ENCODE measurements around the gene ISY1.
A peak's percentile ranks its signal among the peaks of the same experiment; 100 is the strongest.
"Not testable (repeated sequence)": the region's sequence is repeated elsewhere in the genome, so short reads cannot be mapped to it uniquely, and the experiment has no call there.

Gene ISY1

DNA sequence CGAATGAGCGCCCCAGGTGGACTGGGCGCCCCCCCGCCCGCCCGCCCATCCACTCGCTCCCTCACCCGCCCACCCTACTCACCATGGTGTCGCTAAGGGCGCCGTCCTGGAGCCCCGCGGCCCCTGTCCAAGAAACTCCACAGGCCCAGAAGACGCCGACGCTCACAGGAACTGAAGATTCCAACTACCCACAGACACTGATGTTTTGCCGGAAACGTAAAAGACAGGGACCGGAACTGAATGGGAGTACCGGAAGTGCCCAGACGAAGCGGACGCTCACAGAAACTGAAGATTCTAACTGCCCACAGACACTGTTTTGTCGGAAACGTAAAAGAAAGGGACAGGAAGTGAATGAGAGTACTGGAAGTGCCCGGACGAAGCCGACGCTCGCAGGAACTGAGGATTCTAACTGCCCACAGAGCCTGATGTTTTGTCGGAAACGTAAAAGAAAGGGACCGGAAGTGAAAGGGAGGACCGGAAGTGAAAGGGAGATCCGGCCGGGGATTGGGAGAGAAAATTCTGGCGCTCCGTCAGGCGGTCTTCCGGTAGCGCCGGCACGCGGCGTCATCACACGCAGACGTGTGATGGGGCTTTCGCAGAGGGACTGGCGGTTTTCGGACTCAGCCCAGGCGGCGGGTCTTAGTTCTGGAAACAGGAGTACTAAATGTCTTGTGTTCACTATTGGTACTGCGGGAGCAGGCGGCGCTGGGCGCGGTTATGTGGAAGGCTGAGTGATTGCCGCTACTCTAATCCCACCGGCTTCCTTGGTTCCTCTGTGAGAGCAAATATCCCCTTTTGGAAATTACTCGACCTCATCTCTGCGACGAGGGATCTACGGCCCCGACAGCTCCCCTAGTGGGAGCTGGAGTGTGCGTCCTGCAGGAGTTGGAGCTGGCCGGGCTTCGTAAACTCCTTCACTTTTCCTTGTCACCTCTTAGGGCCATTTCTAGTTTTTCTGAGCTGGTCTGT is at the start of gene ISY1:
ISY1 (minus strand) TSS at position 173 of the 969 bp plus-strand sequence; CDS start at position 85, 88 bp downstream.
- DNase-seq: peak; percentile 95

DNA sequence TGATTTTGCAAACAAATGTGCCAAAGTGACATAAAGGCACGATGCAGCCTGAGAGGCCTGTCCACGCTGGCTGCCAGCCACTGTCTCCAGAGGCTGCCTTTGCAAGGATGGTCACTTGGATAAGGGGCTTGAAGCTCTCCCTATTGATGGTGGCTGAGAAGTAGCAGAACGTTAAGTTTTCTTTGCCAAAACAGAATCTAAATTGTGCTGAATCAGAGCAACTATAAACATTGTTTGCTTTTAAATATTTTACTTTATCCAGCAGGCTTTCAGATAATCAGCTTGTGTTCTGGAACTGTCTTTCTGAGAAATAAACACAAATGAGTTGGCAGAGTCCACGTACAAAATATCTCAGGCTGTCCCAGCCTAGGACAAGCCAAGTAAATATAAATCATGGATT is 46.6 kb upstream of the ISY1 start:
- DNase-seq: no peak

DNA sequence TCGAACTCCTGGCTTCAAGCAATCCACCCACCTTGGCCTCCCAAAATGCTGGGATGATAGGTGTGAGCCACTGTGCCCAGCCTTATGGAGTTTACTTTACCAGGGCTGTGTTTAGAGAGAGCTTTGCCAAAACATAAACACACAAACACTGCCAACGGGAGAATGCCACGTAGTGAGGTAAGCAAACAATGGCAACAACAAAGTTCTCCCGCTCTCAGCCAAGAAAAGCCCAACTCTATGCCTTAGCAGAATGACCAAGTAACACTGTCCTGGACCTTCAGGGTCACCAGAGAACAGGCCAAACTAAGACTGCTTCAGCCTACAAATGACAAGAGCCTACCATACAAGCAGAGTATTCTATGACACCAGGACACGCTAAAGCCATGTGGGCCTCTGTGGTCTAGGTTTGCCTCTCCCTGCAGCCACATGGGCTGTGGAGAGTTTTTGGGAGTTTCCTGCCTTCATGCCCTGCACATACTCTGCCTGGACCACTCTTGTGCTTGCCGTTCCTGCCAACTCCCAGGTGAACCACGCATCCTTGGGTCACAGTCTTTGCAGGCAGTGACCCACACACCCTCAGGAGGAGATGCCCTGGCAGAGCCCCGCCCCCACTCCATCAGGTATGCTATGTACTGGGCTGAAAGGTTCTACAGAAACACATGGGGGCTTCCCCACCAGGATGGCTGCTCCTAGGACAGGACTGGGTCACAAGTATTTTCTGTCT is 44.4 kb upstream of the ISY1 start:
- no peak for DNase-seq

DNA sequence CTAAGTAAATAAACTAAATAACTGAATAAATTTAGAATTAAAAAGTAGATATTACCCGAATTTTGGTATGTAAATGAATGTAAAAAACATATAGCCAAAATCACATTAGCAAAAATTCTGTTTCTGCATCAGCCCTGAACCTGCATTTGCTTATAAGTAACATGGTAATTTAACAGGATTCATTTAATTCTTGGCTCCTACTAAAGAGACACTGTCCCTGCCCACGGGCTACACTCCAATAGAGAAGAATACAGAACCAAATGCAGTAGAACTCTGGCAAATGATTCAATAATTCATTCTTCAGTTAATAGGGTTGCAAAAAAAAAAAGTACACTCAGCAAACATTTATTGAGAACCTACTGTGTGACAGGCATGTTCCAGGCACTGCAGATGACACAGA is 43.6 kb upstream of the ISY1 start:
- DNase-seq: no peak

DNA sequence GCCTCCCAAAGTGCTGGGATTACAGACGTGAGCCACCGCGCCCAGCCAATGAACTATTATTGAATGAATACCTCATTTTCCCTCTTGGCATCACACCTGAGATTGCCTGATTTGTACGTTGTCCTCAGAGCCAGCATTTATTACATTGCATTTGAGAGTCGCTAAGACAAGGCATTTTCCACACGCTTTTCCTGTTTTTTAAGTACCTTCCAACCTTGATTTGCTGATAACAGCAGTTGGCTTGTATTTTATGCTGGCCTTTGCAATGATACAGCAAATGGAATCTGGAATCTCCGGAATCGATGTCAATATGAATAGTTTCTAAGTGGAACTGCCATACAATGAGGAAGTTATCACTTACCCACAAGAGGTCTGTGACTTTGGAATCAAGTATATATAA is 38.5 kb upstream of the ISY1 start:
- no peak for DNase-seq

DNA sequence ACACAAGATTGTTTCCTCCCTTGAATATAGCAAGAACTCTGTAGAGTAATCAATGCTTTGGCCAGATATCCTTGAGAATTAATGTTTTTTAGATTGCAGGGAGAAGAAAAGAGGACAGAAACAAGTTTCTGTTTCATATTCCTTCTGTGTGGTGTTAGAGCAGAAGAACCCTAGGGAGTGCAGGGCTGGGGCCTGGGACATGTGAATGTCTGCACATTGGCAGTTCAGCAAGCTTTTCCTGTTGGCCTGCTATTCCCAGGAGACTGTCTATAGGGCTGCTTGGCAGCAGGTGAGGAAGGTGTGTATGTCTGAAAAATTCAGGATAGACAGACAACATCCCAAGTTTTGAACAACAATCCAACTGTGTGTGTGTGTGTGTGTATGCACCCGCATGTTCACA is 36.5 kb upstream of the ISY1 start:
- no peak for DNase-seq

DNA sequence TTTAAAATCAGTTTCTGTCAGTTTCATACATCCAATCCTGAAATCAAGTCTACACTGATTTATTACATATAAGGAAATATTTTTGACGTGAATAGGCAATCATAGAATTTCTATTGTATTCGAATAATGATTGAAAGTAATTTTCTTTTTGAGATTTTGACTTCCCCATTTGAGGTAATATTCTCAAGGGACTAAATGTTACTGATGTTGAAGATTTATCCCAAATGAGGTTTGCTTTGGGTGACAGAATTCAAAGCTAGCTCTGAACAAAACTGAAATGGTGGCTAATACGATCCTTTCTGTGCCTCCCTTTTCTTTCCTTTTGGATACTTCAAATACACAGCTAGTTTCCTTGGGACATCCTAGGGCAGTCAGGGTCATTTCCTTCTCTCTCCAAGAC is 35.7 kb upstream of the ISY1 start:
- no peak for DNase-seq

DNA sequence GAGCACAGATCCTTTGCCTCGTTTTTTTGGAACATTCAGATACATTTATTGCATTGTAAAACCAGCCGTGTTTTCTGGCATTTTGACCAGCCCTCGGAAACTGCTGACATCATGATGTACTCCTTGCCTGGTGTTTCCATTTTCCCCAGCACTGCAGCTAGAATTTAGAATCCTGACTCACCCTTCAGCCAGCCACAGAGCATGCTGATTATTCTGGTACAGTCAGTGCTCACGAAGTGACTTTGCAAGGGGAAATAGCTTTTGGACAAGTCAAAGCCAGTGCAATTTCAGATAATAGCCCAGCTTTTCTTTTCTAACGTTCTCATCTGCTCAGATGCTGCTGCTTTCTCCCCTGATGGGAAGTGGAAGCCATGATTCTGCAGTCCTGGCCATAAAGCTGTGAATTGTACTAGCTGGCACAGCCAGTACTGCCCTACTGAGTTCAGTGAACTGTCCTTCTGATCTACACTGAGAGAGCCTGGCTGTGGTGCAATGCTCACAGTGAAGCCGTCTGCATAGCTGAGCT is 34.9 kb upstream of the ISY1 start:
- peak; percentile 58 for DNase-seq

DNA sequence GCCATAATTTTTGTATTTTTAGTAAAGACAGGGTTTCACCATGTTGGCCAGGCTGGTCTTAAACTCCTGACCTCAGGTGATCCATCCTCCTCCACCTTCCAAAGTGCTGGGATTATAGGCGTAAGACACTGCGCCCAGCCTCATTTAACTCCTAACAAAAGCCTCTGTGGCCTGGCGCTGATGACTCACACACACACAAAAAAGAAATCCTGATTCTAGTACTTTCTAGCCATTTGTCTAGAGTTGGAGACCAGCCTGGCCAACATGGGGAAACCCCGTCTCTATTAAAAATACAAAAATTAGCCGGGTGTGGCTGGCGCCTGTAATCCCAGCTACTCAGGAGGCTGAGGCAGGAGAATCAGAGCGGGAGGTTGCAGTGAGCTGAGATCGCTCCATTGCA is 28.9 kb upstream of the ISY1 start:
- not testable (repeated sequence) for DNase-seq

DNA sequence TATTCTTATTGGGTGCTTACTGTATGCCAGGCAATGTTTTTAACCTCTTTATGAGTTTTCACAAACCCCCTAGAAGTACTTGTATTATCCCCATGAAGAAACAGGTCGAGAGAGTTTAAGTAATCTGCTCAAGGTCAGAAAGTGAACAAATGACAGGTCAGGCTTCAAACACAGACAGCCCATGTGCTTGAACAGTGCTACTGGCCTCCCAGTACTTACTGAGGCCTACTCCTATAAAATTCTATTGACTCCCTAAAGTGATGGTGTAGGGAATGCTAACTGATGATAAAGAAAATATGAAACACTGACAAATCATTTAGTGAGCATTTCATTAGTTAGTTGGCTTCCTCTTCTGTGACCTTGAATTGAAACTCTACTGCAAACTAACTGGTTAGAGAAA is 27.0 kb upstream of the ISY1 start:
- no peak for DNase-seq

DNA sequence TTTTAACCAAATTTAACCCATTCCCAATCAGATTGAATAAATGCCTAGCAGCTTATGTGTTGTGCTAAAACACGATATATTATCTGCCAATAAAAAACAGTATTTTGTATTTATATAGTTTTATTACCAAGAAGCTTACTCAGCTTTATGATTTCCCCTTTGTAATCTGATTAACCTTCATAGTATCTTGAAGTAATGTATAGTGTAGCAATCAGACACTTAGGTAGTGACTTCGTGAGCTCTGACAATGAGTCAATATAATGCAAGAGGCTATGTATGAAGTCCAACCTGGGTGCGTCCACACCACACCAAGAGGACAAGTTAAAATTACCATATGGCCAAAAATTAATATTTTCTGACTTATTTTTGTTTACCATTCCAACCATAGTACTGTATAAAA is 24.9 kb upstream of the ISY1 start:
- no peak for DNase-seq

DNA sequence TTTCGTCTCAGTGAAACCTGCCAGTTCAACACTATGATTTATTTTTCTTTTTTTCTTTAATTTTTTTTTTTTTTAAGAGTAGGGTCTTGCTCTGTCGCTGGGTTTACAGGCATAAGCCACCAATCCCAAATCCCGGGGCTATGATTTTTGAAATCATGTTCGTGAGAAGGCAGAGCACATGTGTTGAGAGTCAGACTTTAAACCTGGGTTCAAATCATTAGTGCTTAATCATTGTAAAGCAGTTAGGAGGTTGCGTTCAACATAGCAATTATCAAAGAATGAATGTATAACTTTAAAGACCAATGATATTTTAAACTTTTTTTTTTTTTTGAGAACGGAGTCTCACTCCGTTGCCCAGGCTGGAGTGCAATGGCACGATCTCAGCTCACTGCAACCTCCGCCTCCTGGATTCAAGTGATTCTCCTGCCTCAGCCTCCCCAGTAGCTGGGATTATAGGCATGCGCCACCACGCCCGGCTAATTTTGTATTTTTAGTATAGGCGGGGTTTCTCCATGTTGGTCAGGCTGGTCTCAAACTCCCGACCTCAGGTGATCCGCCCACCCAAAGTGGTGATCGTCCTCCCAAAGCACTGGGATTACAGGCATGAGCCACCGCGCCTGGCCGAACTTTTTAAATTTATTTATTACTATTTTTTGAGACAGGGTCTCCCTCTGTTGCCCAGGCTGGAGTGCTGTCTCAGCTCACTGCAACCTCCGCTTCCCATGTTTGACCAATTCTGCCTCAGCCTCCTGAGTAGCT is 24.1 kb upstream of the ISY1 start:
- not testable (repeated sequence) for DNase-seq

DNA sequence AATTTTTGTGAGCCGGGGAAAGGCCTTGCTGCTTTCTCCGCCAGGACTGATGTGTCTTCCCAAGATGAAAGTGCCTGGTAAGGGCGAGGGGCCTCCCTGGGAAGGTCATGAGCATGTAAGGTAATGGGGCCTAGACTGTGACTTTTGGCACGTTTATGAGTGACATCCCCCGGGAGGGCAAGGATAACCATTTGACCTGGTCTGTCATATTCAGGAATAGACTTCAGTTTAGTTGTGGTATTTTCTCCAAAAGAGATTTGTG is 23.5 kb upstream of the ISY1 start:
- no peak for DNase-seq

DNA sequence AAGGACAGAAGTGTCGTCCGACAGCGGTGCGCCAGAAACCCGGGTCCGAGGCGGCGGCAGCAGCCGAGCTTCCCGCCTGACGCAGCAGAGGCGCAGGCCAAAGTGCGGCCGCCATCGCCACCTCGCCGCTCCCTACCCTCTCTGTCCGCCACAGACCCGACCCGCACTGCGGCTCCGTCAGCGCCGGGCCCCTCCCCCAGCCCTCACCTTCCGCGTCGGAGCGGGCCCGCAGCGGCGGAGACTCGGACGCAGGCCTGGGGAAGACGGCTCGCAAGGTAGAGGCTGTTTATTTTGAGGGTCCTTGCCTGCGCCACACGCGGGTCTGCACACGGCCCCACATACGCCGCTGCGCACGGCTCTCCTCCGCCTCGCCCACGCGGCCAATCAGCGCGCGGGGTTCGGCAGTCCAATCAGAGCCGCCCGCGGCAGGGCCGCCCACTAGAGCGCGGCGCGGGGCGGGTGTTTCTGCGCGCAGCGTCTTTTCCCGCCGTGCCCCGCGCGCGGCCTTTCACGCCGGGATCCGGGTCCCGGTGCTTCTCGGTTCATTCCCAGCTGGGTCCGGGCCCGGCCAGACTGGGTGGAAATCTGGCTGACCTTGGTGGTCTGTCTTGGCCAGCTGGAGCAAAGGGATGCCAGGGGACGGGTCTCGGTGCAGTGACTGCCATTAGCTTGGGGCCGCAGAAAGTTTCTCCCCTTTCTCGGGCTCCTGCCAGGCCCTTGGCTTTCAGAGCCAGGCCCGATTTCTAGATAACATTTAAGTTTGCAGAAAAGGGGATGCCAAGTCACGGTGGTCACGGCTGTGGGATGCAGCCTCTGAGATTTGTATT is 22.9 kb upstream of the ISY1 start, which contains the start of gene CNBP:
CNBP (minus strand) TSS at position 328 of the 827 bp plus-strand sequence. CDS start 12,139 bp downstream, outside the sequence.
- DNase-seq: peak; percentile 95

DNA sequence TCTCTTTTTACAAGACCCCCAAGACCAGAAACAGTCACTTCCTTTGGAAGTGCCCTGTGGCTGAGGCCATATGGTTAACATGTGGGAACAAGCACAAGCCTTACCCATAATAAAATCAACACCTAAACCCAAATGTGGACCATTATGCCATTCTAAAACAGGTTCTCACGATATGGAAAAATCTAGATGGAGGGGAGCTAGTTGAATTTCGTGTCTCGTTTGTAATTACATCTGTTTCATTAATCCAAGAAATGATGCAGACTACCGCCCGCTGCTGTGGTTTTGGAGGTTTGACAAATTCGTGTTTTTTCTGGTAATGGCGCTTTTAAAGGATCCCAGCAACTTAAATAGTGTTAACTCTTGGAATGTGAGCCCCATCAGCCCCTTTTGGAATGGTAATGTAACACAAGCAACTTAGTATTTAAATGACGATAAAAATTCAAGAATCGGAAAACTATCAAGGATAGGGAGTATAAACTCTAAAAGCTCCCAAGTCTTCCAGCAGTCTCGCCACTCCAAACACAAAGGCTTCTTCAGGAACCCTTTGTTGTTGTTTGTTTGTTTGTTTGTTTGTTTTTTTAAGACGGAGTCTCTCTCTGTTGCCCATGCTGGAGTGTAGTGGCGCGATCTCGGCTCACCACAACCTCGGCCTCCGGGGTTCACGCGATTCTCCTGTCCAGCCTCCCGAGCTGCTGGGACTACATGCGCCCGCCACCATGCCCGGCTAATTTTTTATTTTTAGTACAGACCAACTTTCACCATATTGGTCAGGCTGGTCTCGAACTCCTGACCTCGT is 21.7 kb upstream of the ISY1 start:
- peak; percentile 34 for DNase-seq

DNA sequence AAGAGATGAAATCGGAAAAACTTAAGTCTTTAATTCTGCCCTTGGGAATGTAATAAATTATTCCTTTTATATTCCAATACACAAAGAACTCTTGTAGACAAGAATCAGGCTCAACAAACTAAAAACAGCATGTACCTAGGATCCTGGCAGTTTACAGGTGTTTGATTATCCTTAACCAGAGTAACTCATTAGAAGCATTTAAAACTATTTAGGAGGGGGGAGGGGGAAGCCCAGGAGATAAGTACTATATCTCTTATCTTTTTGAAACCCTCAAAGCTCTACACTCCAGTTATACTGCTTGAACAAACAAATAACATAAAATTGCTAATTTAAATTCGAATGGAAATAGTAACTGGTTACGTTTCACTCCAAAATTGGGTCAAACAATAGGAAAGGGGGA is 21.0 kb upstream of the ISY1 start:
- DNase-seq: no peak

DNA sequence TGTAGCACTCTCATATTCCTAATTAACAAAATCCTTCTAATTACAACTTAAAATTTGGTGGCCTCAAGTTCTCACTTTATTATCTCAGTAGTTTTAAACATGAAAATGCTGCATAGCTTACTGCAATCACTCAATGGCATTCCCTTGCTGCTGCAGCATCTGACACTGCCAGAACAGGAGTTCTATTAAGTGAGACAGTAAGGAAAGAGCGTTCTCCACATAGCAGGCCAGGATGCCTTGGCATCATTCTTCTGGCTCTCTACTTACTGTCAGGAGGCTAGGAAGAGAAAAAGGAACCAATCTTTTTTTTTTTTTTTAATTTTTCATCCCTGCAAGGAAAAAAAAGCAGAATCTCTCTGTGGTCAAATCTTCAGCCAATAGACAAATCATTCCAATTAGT is 19.6 kb upstream of the ISY1 start:
- no peak for DNase-seq

DNA sequence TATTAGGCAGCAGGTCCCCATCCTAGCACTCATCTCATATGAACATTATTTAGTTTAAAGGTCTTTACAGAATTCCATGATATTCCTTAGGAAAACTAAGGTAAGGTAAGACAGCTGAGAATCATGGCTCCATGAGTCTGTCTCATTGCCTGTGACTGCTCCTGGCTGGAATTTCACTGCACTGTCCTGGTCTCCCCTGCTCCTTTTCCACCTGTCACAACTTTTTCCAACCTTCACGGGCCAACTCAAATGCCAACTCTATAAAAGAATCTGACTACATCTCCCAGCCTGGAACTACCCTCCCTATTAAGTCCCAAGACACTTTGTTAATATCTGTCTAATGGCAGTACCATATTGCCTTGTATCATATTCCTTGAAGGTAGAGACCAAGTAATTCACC is 15.2 kb upstream of the ISY1 start:
- DNase-seq: no peak

DNA sequence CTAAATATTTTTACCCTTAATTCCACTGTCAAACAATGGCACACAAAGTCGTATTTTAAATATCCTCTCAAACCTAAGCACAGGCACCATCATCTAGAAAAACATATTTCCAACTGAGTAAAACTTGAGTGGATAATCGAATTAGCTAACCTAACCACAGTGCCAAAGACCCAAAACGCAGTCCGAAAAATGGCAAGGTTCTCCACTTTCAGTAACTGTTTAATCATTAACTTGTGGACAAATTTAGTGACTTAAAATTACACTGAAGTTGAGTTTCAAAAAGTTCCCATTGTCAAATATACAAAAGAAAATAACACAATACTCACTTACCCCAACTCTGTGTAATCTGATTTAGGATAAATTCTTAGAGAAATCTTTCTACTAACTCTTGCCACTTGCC is 12.9 kb upstream of the ISY1 start:
- DNase-seq: no peak

DNA sequence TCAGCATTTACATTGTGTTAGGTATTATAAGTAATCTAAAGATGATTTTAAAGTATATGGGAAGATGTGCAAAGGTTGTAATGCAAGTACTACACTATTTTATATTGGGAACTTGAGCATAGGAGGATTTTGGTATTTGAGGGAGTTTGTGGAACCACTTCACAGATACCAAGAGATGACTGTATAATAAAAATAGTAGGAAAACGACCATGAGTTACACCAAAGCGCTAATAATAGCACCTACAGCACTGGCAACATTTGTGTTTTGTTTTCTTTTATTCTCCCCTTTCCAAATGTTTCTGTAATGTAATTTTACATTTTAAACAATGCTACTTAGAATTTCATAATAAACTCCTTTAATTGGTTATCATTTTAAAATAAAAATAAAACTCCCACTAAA is 12.3 kb upstream of the ISY1 start:
- DNase-seq: no peak

DNA sequence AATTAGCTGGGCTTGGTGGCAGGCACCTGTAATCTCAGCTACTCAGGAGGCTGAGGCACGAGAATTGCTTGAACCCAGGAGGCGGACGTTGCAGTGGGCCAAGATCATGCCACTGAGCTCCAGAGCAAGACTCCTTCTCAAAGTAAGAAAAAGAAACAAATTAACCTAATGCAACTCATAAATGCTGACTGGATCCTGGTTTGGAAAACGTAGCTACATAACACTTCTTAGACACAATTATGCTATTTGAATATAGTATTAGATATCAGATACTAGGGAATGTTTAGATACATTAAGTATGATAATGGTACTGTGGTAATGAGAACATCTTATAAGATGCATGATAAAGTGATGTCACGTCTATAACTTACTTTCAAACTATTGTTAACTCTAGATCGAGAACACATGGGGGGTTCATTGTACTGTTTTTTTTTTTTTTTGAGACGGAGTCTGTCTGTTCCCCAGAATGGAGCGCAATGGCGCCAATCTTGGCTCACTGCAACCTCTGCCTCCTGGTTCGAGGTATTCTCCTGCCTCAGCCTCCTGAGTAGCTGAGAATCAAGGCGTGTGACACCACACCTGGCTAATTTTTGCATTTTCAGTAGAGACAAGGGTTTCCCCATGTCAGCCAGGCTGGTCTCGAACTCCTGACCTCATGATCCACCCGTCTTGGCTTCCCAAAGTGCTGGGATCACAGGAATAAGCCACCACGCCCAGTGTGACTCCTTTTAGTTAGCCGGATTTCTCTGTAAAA is 5.9 kb upstream of the ISY1 start:
- no peak for DNase-seq
